Neural cell (in vitro differentiated cells): ENCODE data around the gene TRAK1. TPM values are rescaled to one million over a fixed set of nuclear protein-coding genes. Genes with fewer than 3 reads are reported as not detected.

Source experiments
- H2AFZ ChIP-seq: fragments of 200-600, 300-800 bp; sonication (generic), shearing (Covaris generic); 2 replicates; pipeline ENCODE4 v1.6.0; 2014; ENCODE audit warnings: low read depth, mild to moderate bottlenecking, antibody characterized with exemption, low read length, moderate library complexity
- H3F3A ChIP-seq: fragments of 200-600 bp; shearing (Covaris generic); 2 replicates; pipeline ENCODE4 v1.6.1; 2016; ENCODE audit warnings: mild to moderate bottlenecking, moderate library complexity, mixed read lengths, antibody characterized with exemption, low read length; ENCODE audit not compliant: insufficient read depth, poor library complexity, severe bottlenecking
- H3K27ac ChIP-seq: fragments of 200-600, 300-800 bp; sonication (generic), shearing (Covaris generic); 2 replicates; pipeline ENCODE4 v1.5.1; 2014; ENCODE audit warnings: mild to moderate bottlenecking, low read length, moderate library complexity
- H3K27me3 ChIP-seq: fragments of 300-800, 200-600 bp; sonication (generic), shearing (Covaris generic); 2 replicates; pipeline ENCODE4 v1.6.0; 2014; ENCODE audit warnings: mild to moderate bottlenecking, low read depth, low read length, moderate library complexity; ENCODE audit not compliant: insufficient read depth
- H3K36me3 ChIP-seq: fragments of 300-800, 200-600 bp; sonication (generic), shearing (Covaris generic); 2 replicates; pipeline ENCODE4 v1.5.1; 2014; ENCODE audit warnings: mild to moderate bottlenecking, antibody characterized with exemption, low read length, moderate library complexity; ENCODE audit not compliant: insufficient read depth
- H3K4me2 ChIP-seq: fragments of 300-800, 200-600 bp; sonication (generic), shearing (Covaris generic); 2 replicates; pipeline ENCODE4 v1.6.0; 2014; ENCODE audit warnings: mild to moderate bottlenecking, low read length
- H3K4me3 ChIP-seq: fragments of 300-800, 200-600 bp; sonication (generic), shearing (Covaris generic); 2 replicates; pipeline ENCODE4 v1.5.1; 2014; ENCODE audit warnings: mild to moderate bottlenecking, low read length, moderate library complexity
- H3K79me2 ChIP-seq: fragments of 200-600 bp; shearing (Covaris generic); replicated peaks from 2 replicates; pipeline ENCODE4 v1.6.0; 2014; ENCODE audit warnings: mild to moderate bottlenecking, low read length, moderate library complexity; ENCODE audit not compliant: insufficient read depth
- H3K9ac ChIP-seq: fragments of 300-800, 200-600 bp; sonication (generic), shearing (Covaris generic); 2 replicates; pipeline ENCODE4 v1.6.1; 2016; ENCODE audit warnings: mild to moderate bottlenecking, low read length, mixed read lengths
- H3K9me2 ChIP-seq: fragments of 200-600 bp; shearing (Covaris generic); 2 replicates; pipeline ENCODE4 v1.6.1; 2016; ENCODE audit warnings: mild to moderate bottlenecking, low read length, mixed read lengths; ENCODE audit not compliant: insufficient read depth
- H3K9me3 ChIP-seq: fragments of 200-600, 300-800 bp; sonication (generic), shearing (Covaris generic); 2 replicates; pipeline ENCODE4 v1.6.1; 2016; ENCODE audit warnings: mild to moderate bottlenecking, mixed run types, low read length, moderate library complexity, mixed read lengths
- H4K20me1 ChIP-seq: fragments of 200-600 bp; shearing (Covaris generic); 2 replicates; pipeline ENCODE4 v1.6.1; 2016; ENCODE audit warnings: mild to moderate bottlenecking, mixed run types; ENCODE audit not compliant: insufficient read depth
- EP300 ChIP-seq: fragments of 450-650 bp; conservative IDR thresholded peaks from 2 replicates; pipeline ENCODE4 v1.6.1; 2014; ENCODE audit warnings: antibody characterized with exemption, mild to moderate bottlenecking, moderate library complexity; ENCODE audit not compliant: poor library complexity, severe bottlenecking
- EZH2 ChIP-seq: fragments of 200-600, 300-800 bp; shearing (Covaris generic), sonication (generic); IDR thresholded peaks from 2 replicates; pipeline ENCODE4 v1.6.1; 2014; ENCODE audit warnings: antibody characterized with exemption, low read length, borderline replicate concordance, mild to moderate bottlenecking; ENCODE audit not compliant: insufficient read depth, poor library complexity, severe bottlenecking
- MXI1 ChIP-seq: fragments of 450-650 bp; conservative IDR thresholded peaks from 2 replicates; pipeline ENCODE4 v1.6.1; 2014; ENCODE audit warnings: antibody characterized with exemption, mild to moderate bottlenecking; ENCODE audit not compliant: poor library complexity, severe bottlenecking
- POLR2AphosphoS5 ChIP-seq: IDR thresholded peaks from 2 replicates; pipeline ENCODE4 v1.6.1; 2012
- RAD21 ChIP-seq: fragments of 450-650 bp; conservative IDR thresholded peaks from 2 replicates; pipeline ENCODE4 v1.6.1; 2014; ENCODE audit warnings: antibody characterized with exemption, mild to moderate bottlenecking, moderate library complexity
- SMC3 ChIP-seq: fragments of 450-650 bp; conservative IDR thresholded peaks from 2 replicates; pipeline ENCODE4 v1.6.1; 2014; ENCODE audit warnings: antibody characterized with exemption, mild to moderate bottlenecking, moderate library complexity; ENCODE audit not compliant: poor library complexity
- TAF1 ChIP-seq: IDR thresholded peaks from 2 replicates; pipeline ENCODE4 v1.6.1; 2012; ENCODE audit warnings: low read depth
- polyA plus RNA-seq: library from polyadenylated mRNA; depleted of rRNA; stranded (reverse); fragments of >200 nt; gene quantifications from 2 replicates; pipeline ENCODE4 v1.2.3, GENCODE V29; 2014
- TF ChIP-seq, protein P1 (sequence below): IDR thresholded peaks from 2 replicates; pipeline ENCODE4 v1.6.1; 2012; ENCODE audit warnings: borderline replicate concordance
- TF ChIP-seq, protein P2 (sequence below): fragments of 450-650 bp; IDR thresholded peaks from 2 replicates; pipeline ENCODE4 v1.5.1; 2014; ENCODE audit warnings: antibody characterized with exemption, mild to moderate bottlenecking, moderate library complexity; ENCODE audit not compliant: poor library complexity, severe bottlenecking

The TRAK1 gene
- polyA plus RNA-seq, 1 donor from 2014 or later: 34.7 TPM

DNA sequence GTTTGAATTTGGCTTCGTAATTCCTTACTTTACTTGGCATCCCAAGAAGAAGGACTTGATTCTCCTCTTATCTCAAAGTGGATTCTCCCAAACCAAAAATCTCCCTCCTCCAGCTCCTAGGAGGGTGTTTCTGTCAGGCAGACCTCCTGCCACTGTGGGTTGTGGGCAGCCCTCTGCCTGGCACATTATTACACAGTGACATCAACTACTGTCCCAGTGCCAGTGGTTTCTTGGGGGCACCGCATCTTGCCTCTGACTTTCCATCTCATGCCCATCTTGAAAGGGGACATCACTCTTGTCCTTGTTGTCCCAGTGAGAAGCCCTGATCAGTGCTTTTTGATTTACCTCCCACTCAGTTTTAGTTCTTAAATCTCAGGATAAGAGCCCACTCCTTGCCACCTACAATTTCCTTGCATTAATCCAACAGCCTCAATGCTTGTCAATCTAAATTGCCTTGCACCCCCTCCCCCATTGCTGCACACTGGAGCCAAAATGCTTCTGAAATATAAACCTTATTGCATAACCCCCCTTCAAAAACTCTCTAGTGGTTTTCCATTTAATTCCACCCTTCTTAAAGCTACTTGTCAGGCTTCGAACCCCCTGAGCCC, 81.0 kb downstream of the TRAK1 start:
- H3K9me3 ChIP-seq: no peaks in the 10 kb centered on the region
- peaks cover 2% of the 10 kb centered on the region for H3F3A ChIP-seq
- no peaks in the 10 kb centered on the region for H4K20me1 ChIP-seq
- no peak overlapping the region for H3K4me3 ChIP-seq
- H3K9me2 ChIP-seq: no peaks in the 10 kb centered on the region
- H3K27me3 ChIP-seq: no peaks in the 10 kb centered on the region
- peaks cover 39% of the 10 kb centered on the region for H3K79me2 ChIP-seq
- H3K9ac ChIP-seq: no peak overlapping the region
- H3K4me2 ChIP-seq: no peak overlapping the region
- H3K27ac ChIP-seq: no peak overlapping the region
- H2AFZ ChIP-seq: no peak overlapping the region
- H3K36me3 ChIP-seq: no peaks in the 10 kb centered on the region
- TF ChIP-seq EP300: no peak
- TF ChIP-seq MXI1: no peak
- TF ChIP-seq EZH2: no peak
- TF ChIP-seq POLR2AphosphoS5: no peak
- no peak for TF ChIP-seq SMC3
- TF ChIP-seq, protein P1, sequence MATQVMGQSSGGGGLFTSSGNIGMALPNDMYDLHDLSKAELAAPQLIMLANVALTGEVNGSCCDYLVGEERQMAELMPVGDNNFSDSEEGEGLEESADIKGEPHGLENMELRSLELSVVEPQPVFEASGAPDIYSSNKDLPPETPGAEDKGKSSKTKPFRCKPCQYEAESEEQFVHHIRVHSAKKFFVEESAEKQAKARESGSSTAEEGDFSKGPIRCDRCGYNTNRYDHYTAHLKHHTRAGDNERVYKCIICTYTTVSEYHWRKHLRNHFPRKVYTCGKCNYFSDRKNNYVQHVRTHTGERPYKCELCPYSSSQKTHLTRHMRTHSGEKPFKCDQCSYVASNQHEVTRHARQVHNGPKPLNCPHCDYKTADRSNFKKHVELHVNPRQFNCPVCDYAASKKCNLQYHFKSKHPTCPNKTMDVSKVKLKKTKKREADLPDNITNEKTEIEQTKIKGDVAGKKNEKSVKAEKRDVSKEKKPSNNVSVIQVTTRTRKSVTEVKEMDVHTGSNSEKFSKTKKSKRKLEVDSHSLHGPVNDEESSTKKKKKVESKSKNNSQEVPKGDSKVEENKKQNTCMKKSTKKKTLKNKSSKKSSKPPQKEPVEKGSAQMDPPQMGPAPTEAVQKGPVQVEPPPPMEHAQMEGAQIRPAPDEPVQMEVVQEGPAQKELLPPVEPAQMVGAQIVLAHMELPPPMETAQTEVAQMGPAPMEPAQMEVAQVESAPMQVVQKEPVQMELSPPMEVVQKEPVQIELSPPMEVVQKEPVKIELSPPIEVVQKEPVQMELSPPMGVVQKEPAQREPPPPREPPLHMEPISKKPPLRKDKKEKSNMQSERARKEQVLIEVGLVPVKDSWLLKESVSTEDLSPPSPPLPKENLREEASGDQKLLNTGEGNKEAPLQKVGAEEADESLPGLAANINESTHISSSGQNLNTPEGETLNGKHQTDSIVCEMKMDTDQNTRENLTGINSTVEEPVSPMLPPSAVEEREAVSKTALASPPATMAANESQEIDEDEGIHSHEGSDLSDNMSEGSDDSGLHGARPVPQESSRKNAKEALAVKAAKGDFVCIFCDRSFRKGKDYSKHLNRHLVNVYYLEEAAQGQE: no peak
- TF ChIP-seq, protein P2, sequence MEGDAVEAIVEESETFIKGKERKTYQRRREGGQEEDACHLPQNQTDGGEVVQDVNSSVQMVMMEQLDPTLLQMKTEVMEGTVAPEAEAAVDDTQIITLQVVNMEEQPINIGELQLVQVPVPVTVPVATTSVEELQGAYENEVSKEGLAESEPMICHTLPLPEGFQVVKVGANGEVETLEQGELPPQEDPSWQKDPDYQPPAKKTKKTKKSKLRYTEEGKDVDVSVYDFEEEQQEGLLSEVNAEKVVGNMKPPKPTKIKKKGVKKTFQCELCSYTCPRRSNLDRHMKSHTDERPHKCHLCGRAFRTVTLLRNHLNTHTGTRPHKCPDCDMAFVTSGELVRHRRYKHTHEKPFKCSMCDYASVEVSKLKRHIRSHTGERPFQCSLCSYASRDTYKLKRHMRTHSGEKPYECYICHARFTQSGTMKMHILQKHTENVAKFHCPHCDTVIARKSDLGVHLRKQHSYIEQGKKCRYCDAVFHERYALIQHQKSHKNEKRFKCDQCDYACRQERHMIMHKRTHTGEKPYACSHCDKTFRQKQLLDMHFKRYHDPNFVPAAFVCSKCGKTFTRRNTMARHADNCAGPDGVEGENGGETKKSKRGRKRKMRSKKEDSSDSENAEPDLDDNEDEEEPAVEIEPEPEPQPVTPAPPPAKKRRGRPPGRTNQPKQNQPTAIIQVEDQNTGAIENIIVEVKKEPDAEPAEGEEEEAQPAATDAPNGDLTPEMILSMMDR: no peak
- no peak for TF ChIP-seq RAD21
- TF ChIP-seq TAF1: no peak

DNA sequence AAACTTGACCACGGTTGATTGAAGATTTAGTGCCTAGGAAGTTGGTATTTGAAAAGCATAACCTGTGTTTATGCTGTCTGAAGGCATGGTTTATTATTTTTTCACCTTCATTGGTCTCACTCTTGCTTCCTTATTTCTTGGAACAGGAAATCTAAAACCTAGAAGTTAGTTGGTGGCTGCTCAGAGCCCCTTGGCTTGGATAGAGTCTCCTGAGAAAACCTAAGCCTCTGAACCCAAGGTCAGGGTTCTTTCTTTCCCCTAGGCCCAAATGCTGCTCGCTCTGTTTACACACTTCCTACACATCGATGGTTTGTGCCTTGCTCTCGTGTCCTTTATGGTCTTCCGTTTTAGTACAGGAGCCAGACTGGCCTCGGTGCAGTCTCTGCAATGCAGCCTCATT, 82.2 kb downstream of the TRAK1 start:
- Histone ChIP-seq H3K27me3 (no peaks in the 10 kb centered on the region), H2AFZ (no peak overlapping the region), H3K36me3 (no peaks in the 10 kb centered on the region), H3K9me3 (no peaks in the 10 kb centered on the region), H3K4me3 (no peak overlapping the region), H3K79me2 (peaks cover 33% of the 10 kb centered on the region), H3K9me2 (no peaks in the 10 kb centered on the region), H3K9ac (no peak overlapping the region), H3F3A (peaks cover 2% of the 10 kb centered on the region), H4K20me1 (no peaks in the 10 kb centered on the region), H3K27ac (no peak overlapping the region), H3K4me2 (no peak overlapping the region)
- TF ChIP-seq EZH2 (no peak), SMC3 (no peak), RAD21 (no peak), MXI1 (no peak), TAF1 (no peak), POLR2AphosphoS5 (no peak), EP300 (no peak)
- TF ChIP-seq, protein P2: no peak
- TF ChIP-seq, protein P1: no peak
